Spleen (tissue), 11 donors: ENCODE results near the gene TNFRSF12A. TPM values are rescaled to one million over a fixed set of nuclear protein-coding genes. Genes with fewer than 3 reads are reported as not detected.

Experiments used
- DNase-seq: peaks from one replicate; pipeline ENCODE4 v3.0.0-alpha.2; 2020
- H3K27ac ChIP-seq, 8 donors: fragments of 200-600 bp; sonication (generic) in 7 of 8; 1 replicate in 4 of 8; 2 replicates in 4 of 8; pipeline versions ENCODE4 v1.5.0 to v1.8.0; 2016 to 2021; ENCODE audit warnings: inconsistent platforms in 4 of 8, mild to moderate bottlenecking in 4 of 8, moderate library complexity in 1 of 8
- H3K27me3 ChIP-seq, 7 donors: fragments of 200-600 bp; sonication (generic) in 6 of 7; replicated peaks in 1 of 7; 1 replicate in 4 of 7; 2 replicates in 3 of 7; pipeline versions ENCODE4 v1.5.0 to v1.8.0; 2016 to 2021; ENCODE audit warnings: inconsistent platforms in 3 of 7, mild to moderate bottlenecking in 1 of 7
- H3K36me3 ChIP-seq, 6 donors: fragments of 200-600 bp; sonication (generic) in 5 of 6; 1 replicate in 4 of 6; 2 replicates in 2 of 6; pipeline versions ENCODE4 v1.5.0 to v1.8.0; 2016 to 2021; ENCODE audit warnings: inconsistent platforms in 2 of 6
- H3K4me1 ChIP-seq, 6 donors: fragments of 200-600 bp; sonication (generic) in 5 of 6; 1 replicate in 3 of 6; 2 replicates in 3 of 6; pipeline versions ENCODE4 v1.5.0 to v1.8.0; 2016 to 2021; ENCODE audit warnings: inconsistent platforms in 3 of 6
- H3K4me3 ChIP-seq, 8 donors: fragments of 200-600 bp; sonication (generic) in 7 of 8; 1 replicate in 4 of 8; 2 replicates in 4 of 8; pipeline versions ENCODE4 v1.5.0 to v1.8.0; 2016 to 2021; ENCODE audit warnings: inconsistent platforms in 4 of 8, mild to moderate bottlenecking in 4 of 8, moderate library complexity in 2 of 8
- H3K9me3 ChIP-seq, 8 donors: fragments of 200-600 bp; sonication (generic) in 7 of 8; 1 replicate in 4 of 8; 2 replicates in 4 of 8; pipeline versions ENCODE4 v1.5.0 to v1.8.0; 2016 to 2021; ENCODE audit warnings: inconsistent platforms in 4 of 8
- CTCF ChIP-seq, 11 experiments: fragments of 200-600 bp in 7 of 11; fragments of 450-650 bp in 4 of 11; sonication (generic) in 4 of 11; IDR thresholded peaks in 8 of 11; conservative IDR thresholded peaks in 3 of 11; 1 replicate in 7 of 11; 2 replicates in 4 of 11; pipeline versions ENCODE4 v1.4.0 to v1.8.0; 2016 to 2021; ENCODE audit warnings: antibody characterized with exemption in 11 of 11, inconsistent platforms in 4 of 11, mild to moderate bottlenecking in 1 of 11
- POLR2A ChIP-seq, 3 donors: fragments of 450-650 bp; IDR thresholded peaks; one replicate each; pipeline ENCODE4 v1.5.1; 2017; ENCODE audit warnings: antibody characterized with exemption in 3 of 3, mild to moderate bottlenecking in 1 of 3
- POLR2AphosphoS5 ChIP-seq, 3 donors: sonication (generic); formaldehyde crosslinking; IDR thresholded peaks; one replicate each; pipeline ENCODE4 v1.5.1; 2017; ENCODE audit warnings: antibody characterized with exemption in 3 of 3
- WGBS, 5 donors: extraction: QIAGEN DNeasy Blood & Tissue Kit in 3 of 5; methylation state at CpG; one replicate each; pipeline versions ENCODE4 v1.1.5 to v1.1.7; 2013 to 2018; 5-methylcytosine and 5-hydroxymethylcytosine counted together
- intact Hi-C: fragments of 100-400 bp; cut with DNase I; formaldehyde crosslinking; loops from one replicate; pipeline ENCODE4 v1.15.0; 2023; ENCODE audit warnings: low total_unique reads
- polyA plus RNA-seq, 3 donors: library from polyadenylated mRNA; stranded (reverse); fragments of 200-250 nt; gene quantifications; one replicate each; pipeline ENCODE4 v1.2.1, GENCODE V29; 2013
- total RNA-seq, 7 donors: library from RNA; depleted of rRNA in 3 of 7; stranded (reverse); fragments of >200 nt in 3 of 7; fragmentation: NEBNext Ultra II Directional in 4 of 7; extraction: Animal tissue kit (Norgen Biotek cat#: 25700) in 4 of 7; gene quantifications; one replicate each; pipeline versions ENCODE4 v1.1.0 to v1.2.1, GENCODE V29; 2016 to 2021
- donor health status: healthy with polysubstance abuse.
- donor health status: DM: no; HTN: no; CAD: no; lungs with moderate emphysema.
- donor health status: DM: no; HTN: no; CAD: no.
- donor health status: Bipolar disorder and iron deficiency.
- donor health status: healthy.
- donor health status: DM: no; HTN: no; CAD: no.
- donor health status: DM: yes; HTN: yes; CAD: no.

TNFRSF12A gene
- total and polyA plus RNA-seq, 10 donors, result 2.0 to 26.1 (median 8.0) TPM

GRCh38 chr16:3062553-3062952 lies 42.4 kb downstream of the TNFRSF12A start:
- Histone ChIP-seq H3K9me3 (no peaks in the 10 kb centered on the region), H3K27me3 (no peaks in the 10 kb centered on the region), H3K4me1 (peaks cover 13 to 90% (median 49%) of the 10 kb centered on the region in 6 donors), H3K27ac (peak overlapping the region in 3 of 8 donors; percentile 37 to 92 (median 51)), H3K36me3 (peaks cover 0 to 19% (median 0%) of the 10 kb centered on the region in 6 donors), H3K4me3 (no peak overlapping the region)
- WGBS, 5 donors, result 84 to 93% (median 89%) methylated on average over 6 of the region's 6 CpGs
- DNase-seq, result no peak
- TF ChIP-seq POLR2AphosphoS5 (IDR thresholded peaks at IDR 0.05), result no peak
- intact Hi-C loops, result no loop called here

- H3K4me1 ChIP-seq, result peaks cover 12 to 90% (median 45%) of the 10 kb centered on the region in 6 donors
- H3K4me3 ChIP-seq, result no peak overlapping the region
- DNase-seq, result no peak
- H3K27me3 ChIP-seq, result no peaks in the 10 kb centered on the region
- H3K36me3 ChIP-seq, result peaks cover 0 to 19% (median 0%) of the 10 kb centered on the region in 6 donors
- 92 to 97% (median 94%) methylated on average over 8 of the region's 8 CpGs for WGBS, 5 donors
- H3K9me3 ChIP-seq, result no peaks in the 10 kb centered on the region
- intact Hi-C loops, result no loop called here
- TF ChIP-seq POLR2A (IDR thresholded peaks at IDR 0.05), result no peak
- TF ChIP-seq CTCF (IDR thresholded peaks at IDR 0.05 in 8 of 11, conservative IDR thresholded peaks at IDR 0.05 in 3 of 11), result no peak
- no peak for TF ChIP-seq POLR2AphosphoS5 (IDR thresholded peaks at IDR 0.05)
- H3K27ac ChIP-seq, result peak overlapping the region in 6 of 8 donors; percentile 79 to 87 (median 84)
Observed at GRCh38 chr16:3063625-3064386, 43.6 kb downstream of the TNFRSF12A start.

GRCh38 chr16:3065069-3065741 lies 45.0 kb downstream of the TNFRSF12A start, which contains the start of gene IL32:
TSS of gene IL32 (plus strand) at chr16:3065640. CDS start at chr16:3065812, 172 bp downstream.
- WGBS, 5 donors, result 41 to 60% (median 50%) methylated on average over 13 of the region's 13 CpGs
- Histone ChIP-seq H3K4me1 (peaks cover 8 to 88% (median 42%) of the 10 kb centered on the region in 6 donors), H3K9me3 (no peaks in the 10 kb centered on the region), H3K27ac (peak within 1 kb of the TSS; percentile 79 to 87 (median 84)), H3K27me3 (no peaks in the 10 kb centered on the region), H3K4me3 (peak within 1 kb of the TSS; percentile 41 to 79 (median 58)), H3K36me3 (peaks cover 0 to 30% (median 2%) of the 10 kb centered on the region in 6 donors)
- intact Hi-C loops, result no loop called here
- no peak for DNase-seq
- TF ChIP-seq POLR2A (IDR thresholded peaks at IDR 0.05) (no peak), POLR2AphosphoS5 (IDR thresholded peaks at IDR 0.05) (peak; percentile 30 to 81 (median 77))

GRCh38 chr16:3065742-3066439 lies 45.7 kb downstream of the TNFRSF12A start:
- 46 to 74% (median 59%) methylated on average over 25 to 26 of the region's 26 CpGs for WGBS, 5 donors
- Histone ChIP-seq H3K27me3 (no peaks in the 10 kb centered on the region), H3K4me3 (peak overlapping the region; percentile 41 to 79 (median 58)), H3K27ac (peak overlapping the region; percentile 79 to 87 (median 84)), H3K36me3 (peaks cover 0 to 30% (median 2%) of the 10 kb centered on the region in 6 donors), H3K4me1 (peaks cover 6 to 87% (median 38%) of the 10 kb centered on the region in 6 donors), H3K9me3 (no peaks in the 10 kb centered on the region)
- intact Hi-C loops, result no loop called here
- TF ChIP-seq POLR2A (IDR thresholded peaks at IDR 0.05) (no peak), CTCF (IDR thresholded peaks at IDR 0.05 in 8 of 11, conservative IDR thresholded peaks at IDR 0.05 in 3 of 11) (no peak), POLR2AphosphoS5 (IDR thresholded peaks at IDR 0.05) (no peak)
- DNase-seq, result peak; percentile 76
